Liver (tissue), 9 donors: ENCODE data around the gene MT1E. TPM values are rescaled to one million over a fixed set of nuclear protein-coding genes. Genes with fewer than 3 reads are reported as not detected.

Experiments used
- DNase-seq: peaks from one replicate; pipeline ENCODE4 v3.0.0-alpha.2; 2017; ENCODE audit warnings: low spot score
- H3K27ac ChIP-seq, 2 donors: one replicate each; pipeline ENCODE4 v1.7.0; 2013; ENCODE audit warnings: inconsistent platforms in 2 of 2, low read length in 2 of 2, control low read depth in 1 of 2, low read depth in 1 of 2, mild to moderate bottlenecking in 1 of 2
- H3K27me3 ChIP-seq, 4 donors: one replicate each; pipeline versions ENCODE4 v1.6.1 to v1.7.0; 2013; ENCODE audit warnings: low read length in 3 of 4, inconsistent platforms in 1 of 4, mild to moderate bottlenecking in 1 of 4, moderate library complexity in 1 of 4; ENCODE audit not compliant: control insufficient read depth in 4 of 4, insufficient read depth in 4 of 4
- H3K36me3 ChIP-seq, 4 donors: one replicate each; pipeline versions ENCODE4 v1.6.1 to v1.7.0; 2013; ENCODE audit warnings: low read length in 3 of 4, mild to moderate bottlenecking in 3 of 4, low read depth in 1 of 4, moderate library complexity in 1 of 4; ENCODE audit not compliant: control insufficient read depth in 4 of 4, insufficient read depth in 3 of 4
- H3K4me1 ChIP-seq, 4 donors: one replicate each; pipeline versions ENCODE4 v1.6.1 to v1.7.0; 2013; ENCODE audit warnings: low read length in 3 of 4, mild to moderate bottlenecking in 3 of 4, moderate library complexity in 1 of 4; ENCODE audit not compliant: control insufficient read depth in 4 of 4, insufficient read depth in 4 of 4
- H3K4me3 ChIP-seq, 3 donors: one replicate each; pipeline versions ENCODE4 v1.6.1 to v1.7.0; 2013; ENCODE audit warnings: low read length in 3 of 3, control low read depth in 1 of 3, low read depth in 1 of 3, mild to moderate bottlenecking in 1 of 3
- H3K9ac ChIP-seq, 2 donors: one replicate each; pipeline ENCODE4 v1.7.0; 2013; ENCODE audit warnings: low read length in 2 of 2, mild to moderate bottlenecking in 2 of 2, moderate library complexity in 2 of 2, control low read depth in 1 of 2, low read depth in 1 of 2
- H3K9me3 ChIP-seq, 4 donors: one replicate each; pipeline versions ENCODE4 v1.6.1 to v1.7.0; 2013; ENCODE audit warnings: low read length in 3 of 4; ENCODE audit not compliant: control insufficient read depth in 4 of 4
- EGR1 ChIP-seq, 2 donors: IDR thresholded peaks; 2 replicates each; pipeline ENCODE4 v1.6.1; 2016 to 2018; ENCODE audit warnings: antibody characterized with exemption in 2 of 2, low read depth in 2 of 2
- FOXA1 ChIP-seq: IDR thresholded peaks from 2 replicates; pipeline ENCODE4 v1.6.1; 2016; ENCODE audit warnings: antibody characterized with exemption
- HNF4A ChIP-seq, 2 donors: conservative IDR thresholded peaks; 2 replicates each; pipeline ENCODE4 v1.6.1; 2016; ENCODE audit warnings: antibody characterized with exemption in 2 of 2, mild to moderate bottlenecking in 2 of 2
- HNF4G ChIP-seq: IDR thresholded peaks from 2 replicates; pipeline ENCODE4 v1.6.1; 2016; ENCODE audit warnings: antibody characterized with exemption
- NR2F2 ChIP-seq: IDR thresholded peaks from 2 replicates; pipeline ENCODE4 v1.6.1; 2016; ENCODE audit warnings: antibody characterized with exemption
- RAD21 ChIP-seq, 2 donors: IDR thresholded peaks; 2 replicates each; pipeline ENCODE4 v1.6.1; 2016; ENCODE audit warnings: antibody characterized with exemption in 2 of 2, mild to moderate bottlenecking in 2 of 2
- SP1 ChIP-seq: IDR thresholded peaks from 2 replicates; pipeline ENCODE4 v1.6.1; 2018; ENCODE audit warnings: antibody characterized with exemption, mild to moderate bottlenecking
- TAF1 ChIP-seq: conservative IDR thresholded peaks from 2 replicates; pipeline ENCODE4 v1.6.1; 2016; ENCODE audit warnings: antibody characterized with exemption, mild to moderate bottlenecking
- YY1 ChIP-seq: IDR thresholded peaks from 2 replicates; pipeline ENCODE4 v1.6.1; 2016; ENCODE audit warnings: antibody characterized with exemption, mild to moderate bottlenecking
- WGBS: extraction: QIAGEN DNeasy Blood & Tissue Kit; methylation state at CpG from one replicate; pipeline ENCODE4 v1.1.7; 2013; 5-methylcytosine and 5-hydroxymethylcytosine counted together
- polyA plus RNA-seq, 2 donors: library from polyadenylated mRNA; stranded (reverse) in 1 of 2; unstranded in 1 of 2; fragments of 200-250 nt in 1 of 2; fragments of >200 nt in 1 of 2; fragmentation: Nextera tagmentation in 1 of 2; extraction: Ambion mirVana in 1 of 2; gene quantifications; one replicate each; pipeline versions ENCODE4 v1.2.1 to v1.2.3, GENCODE V29; 2013 to 2015
- total RNA-seq, 2 donors: library from RNA; depleted of rRNA; stranded (reverse); fragments of >200 nt; gene quantifications; one replicate each; pipeline ENCODE4 v1.2.3, GENCODE V29; 2014
- TF ChIP-seq, protein P1 (sequence below): IDR thresholded peaks from 2 replicates; pipeline ENCODE4 v1.6.1; 2016; ENCODE audit warnings: antibody characterized with exemption
- donor health status: healthy.
- donor health status: healthy.
- donor health status: healthy.
- donor health status: healthy.
- donor health status: healthy.

Gene MT1E
- total and polyA plus RNA-seq, 4 donors: 206 to 1,831 (median 808) TPM

DNA sequence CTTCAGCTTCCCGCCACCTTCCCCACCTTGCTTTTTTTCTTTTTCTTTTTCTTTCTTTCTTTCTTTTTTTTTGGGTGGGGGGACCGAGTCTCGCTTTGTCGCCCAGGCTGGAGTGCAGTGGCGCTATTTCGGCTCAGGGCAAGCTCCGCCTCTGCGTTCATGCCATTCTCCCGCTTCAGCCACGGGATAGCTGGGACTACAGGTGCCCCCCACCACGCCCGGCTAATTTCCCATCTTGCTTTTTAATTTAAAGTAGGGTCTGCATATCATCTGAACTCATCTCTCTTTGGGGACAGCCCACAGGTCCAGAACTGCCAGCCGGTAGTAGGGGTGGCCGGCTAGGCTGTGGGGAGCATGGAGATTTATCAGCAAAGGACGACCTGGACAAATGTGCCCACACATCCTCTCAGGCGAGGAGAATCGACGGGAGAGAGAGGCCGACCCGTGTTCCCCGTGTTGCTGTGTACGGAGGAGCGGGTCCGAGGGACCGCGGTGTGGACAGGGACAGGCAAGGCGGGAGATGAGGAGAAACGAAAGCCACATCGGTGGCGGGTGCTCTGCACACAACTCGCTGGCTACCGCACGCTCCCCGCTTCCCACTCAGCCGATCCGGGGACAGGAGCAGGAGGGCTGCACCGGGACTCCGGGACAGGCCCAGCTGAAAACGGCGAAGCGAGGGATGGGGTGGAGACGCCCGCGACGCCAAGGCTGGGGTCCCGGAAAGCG lies 9.3 kb downstream of the MT1E start:
- 71% methylated on average over 47 of the region's 47 CpGs for WGBS
- Histone ChIP-seq H3K9ac (no peak overlapping the region), H3K4me3 (peak overlapping the region in 1 of 3 donors; percentile 93), H3K36me3 (no peaks in the 10 kb centered on the region), H3K27me3 (no peaks in the 10 kb centered on the region), H3K27ac (no peak overlapping the region), H3K4me1 (peaks cover 3 to 43% (median 14%) of the 10 kb centered on the region in 4 donors), H3K9me3 (no peaks in the 10 kb centered on the region)
- DNase-seq: no peak
- TF ChIP-seq TAF1 (no peak), SP1 (no peak), RAD21 (IDR thresholded peaks at IDR 0.05) (no peak)

DNA sequence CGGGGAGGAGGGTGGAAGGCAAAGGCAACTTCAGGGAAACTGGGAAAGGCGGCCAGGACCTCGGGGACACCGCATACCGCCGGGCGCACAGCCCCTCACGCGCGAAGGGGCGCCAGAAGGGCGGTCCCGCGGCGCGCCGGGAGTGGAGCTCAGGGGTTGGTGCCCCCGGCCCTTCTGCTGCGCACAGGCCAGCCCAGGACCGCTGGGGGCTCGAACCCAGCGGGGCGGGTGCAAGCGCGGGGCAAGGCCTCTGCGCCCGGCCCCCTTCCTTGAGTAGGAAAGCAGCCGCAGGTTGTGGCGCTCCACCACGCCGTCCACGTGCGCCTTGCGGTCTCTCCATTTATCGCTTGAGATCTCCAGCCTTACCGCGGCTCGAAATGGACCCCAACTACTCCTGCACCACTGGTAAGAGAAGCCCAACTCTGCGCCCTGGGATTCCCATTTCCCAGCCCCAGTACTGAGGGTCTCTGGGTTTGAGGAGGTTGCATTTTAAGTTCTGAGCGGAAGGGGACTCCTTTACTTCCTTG lies 9.9 kb downstream of the MT1E start:
- no peak for DNase-seq
- no peak overlapping the region for H3K27ac ChIP-seq
- H3K36me3 ChIP-seq: no peaks in the 10 kb centered on the region
- no peak overlapping the region for H3K4me3 ChIP-seq
- peaks cover 0 to 39% (median 14%) of the 10 kb centered on the region in 4 donors for H3K4me1 ChIP-seq
- no peak overlapping the region for H3K9ac ChIP-seq
- no peaks in the 10 kb centered on the region for H3K9me3 ChIP-seq
- no peaks in the 10 kb centered on the region for H3K27me3 ChIP-seq
- no peak for TF ChIP-seq HNF4A (conservative IDR thresholded peaks at IDR 0.05)
- whole genome bisulfite sequencing: 65% methylated on average over 40 of the region's 40 CpGs

DNA sequence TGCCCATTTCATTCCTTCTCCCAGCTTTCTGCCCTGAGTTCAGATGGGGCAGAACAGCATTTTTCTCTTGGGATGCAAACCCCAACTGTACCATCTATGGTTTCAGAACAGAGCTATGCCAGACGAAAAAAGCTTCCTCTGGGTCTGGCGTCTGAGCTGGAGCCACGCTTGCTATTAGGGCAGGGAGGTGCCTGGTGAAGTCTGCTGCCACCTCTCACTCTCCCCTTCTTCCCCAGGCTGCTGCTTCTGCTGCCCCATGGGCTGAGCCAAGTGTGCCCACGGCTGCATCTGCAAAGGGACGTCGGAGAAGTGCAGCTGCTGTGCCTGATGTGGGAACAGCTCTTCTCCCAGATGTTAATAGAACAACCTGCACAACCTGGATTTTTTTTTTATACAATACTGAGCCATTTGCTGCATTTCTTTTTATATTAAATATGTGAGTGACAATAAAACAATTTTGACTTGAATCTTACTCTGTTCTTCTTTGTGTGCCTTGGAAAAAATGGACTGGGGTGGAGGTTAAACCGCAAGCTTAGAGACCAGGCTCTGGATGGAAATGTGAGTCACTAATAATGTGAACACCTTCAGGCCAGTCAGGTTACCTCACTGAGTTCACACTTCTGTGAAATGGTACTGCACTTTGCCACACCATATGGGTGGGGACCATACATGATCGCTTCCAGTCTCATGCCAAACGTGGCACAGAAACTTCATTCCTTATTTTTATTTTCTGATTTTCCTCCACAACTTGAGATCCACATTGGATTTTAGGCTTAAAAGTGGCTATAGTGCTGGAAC lies 11.2 kb downstream of the MT1E start:
- no peak overlapping the region for H3K4me3 ChIP-seq
- TF ChIP-seq YY1 (no peak), HNF4A (conservative IDR thresholded peaks at IDR 0.05) (no peak), EGR1 (IDR thresholded peaks at IDR 0.05; ENCODE audit: low read depth in 2 of 2) (no peak), FOXA1 (no peak), NR2F2 (no peak), RAD21 (IDR thresholded peaks at IDR 0.05) (no peak), SP1 (no peak), HNF4G (no peak)
- TF ChIP-seq, protein P1, sequence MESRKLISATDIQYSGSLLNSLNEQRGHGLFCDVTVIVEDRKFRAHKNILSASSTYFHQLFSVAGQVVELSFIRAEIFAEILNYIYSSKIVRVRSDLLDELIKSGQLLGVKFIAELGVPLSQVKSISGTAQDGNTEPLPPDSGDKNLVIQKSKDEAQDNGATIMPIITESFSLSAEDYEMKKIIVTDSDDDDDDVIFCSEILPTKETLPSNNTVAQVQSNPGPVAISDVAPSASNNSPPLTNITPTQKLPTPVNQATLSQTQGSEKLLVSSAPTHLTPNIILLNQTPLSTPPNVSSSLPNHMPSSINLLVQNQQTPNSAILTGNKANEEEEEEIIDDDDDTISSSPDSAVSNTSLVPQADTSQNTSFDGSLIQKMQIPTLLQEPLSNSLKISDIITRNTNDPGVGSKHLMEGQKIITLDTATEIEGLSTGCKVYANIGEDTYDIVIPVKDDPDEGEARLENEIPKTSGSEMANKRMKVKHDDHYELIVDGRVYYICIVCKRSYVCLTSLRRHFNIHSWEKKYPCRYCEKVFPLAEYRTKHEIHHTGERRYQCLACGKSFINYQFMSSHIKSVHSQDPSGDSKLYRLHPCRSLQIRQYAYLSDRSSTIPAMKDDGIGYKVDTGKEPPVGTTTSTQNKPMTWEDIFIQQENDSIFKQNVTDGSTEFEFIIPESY: no peak
- no peaks in the 10 kb centered on the region for H3K27me3 ChIP-seq
- H3K36me3 ChIP-seq: no peaks in the 10 kb centered on the region
- H3K9ac ChIP-seq: no peak overlapping the region
- DNase-seq: no peak
- WGBS: 81% methylated on average over 9 of the region's 9 CpGs
- H3K4me1 ChIP-seq: peaks cover 0 to 32% (median 10%) of the 10 kb centered on the region in 4 donors
- H3K27ac ChIP-seq: peak overlapping the region in 1 of 2 donors; percentile 87
- no peaks in the 10 kb centered on the region for H3K9me3 ChIP-seq
